Prostate gland (tissue), 2 donors: ENCODE results near the gene SLC66A2.

Experiments
- CTCF ChIP-seq, 4 experiments: fragments of 200-600 bp in 2 of 4; fragments of 450-650 bp in 2 of 4; sonication (generic) in 2 of 4; IDR thresholded peaks; 1 replicate in 3 of 4; 2 replicates in 1 of 4; pipeline ENCODE4 v1.5.1; 2016 to 2019; ENCODE audit warnings: antibody characterized with exemption in 4 of 4, mild to moderate bottlenecking in 2 of 4, moderate library complexity in 2 of 4
- POLR2A ChIP-seq: fragments of 450-650 bp; IDR thresholded peaks from one replicate; pipeline ENCODE4 v1.6.1; 2016; ENCODE audit warnings: antibody characterized with exemption, mild to moderate bottlenecking

- TF ChIP-seq CTCF (IDR thresholded peaks at IDR 0.05): no peak
- no peak for TF ChIP-seq POLR2A
Observed at GRCh38 chr18:79965119-79965902, 13.9 kb upstream of the SLC66A2 start.
